MM.1S (cell line): ENCODE measurements around the gene HIPK2.

Experiments used
- CTCF ChIP-seq: fragments of 300-600 bp; sonication (generic); IDR thresholded peaks from 2 replicates; pipeline ENCODE4 v1.5.1; 2016; ENCODE audit warnings: antibody characterized with exemption, low read length, mixed read lengths
- EZH2 ChIP-seq: fragments of 300-600 bp; sonication (generic); optimal IDR thresholded peaks from 2 replicates; pipeline ENCODE3; 2017; ENCODE audit warnings: low read depth, mild to moderate bottlenecking, antibody characterized with exemption, low read length, mixed read lengths

GRCh38 chr7:139714163-139714901 lies 63.5 kb downstream of the HIPK2 start:
- TF ChIP-seq CTCF: no peak
- TF ChIP-seq EZH2: no peak
